ENCODE data around the gene CHD8.

CHD8 gene

DNA sequence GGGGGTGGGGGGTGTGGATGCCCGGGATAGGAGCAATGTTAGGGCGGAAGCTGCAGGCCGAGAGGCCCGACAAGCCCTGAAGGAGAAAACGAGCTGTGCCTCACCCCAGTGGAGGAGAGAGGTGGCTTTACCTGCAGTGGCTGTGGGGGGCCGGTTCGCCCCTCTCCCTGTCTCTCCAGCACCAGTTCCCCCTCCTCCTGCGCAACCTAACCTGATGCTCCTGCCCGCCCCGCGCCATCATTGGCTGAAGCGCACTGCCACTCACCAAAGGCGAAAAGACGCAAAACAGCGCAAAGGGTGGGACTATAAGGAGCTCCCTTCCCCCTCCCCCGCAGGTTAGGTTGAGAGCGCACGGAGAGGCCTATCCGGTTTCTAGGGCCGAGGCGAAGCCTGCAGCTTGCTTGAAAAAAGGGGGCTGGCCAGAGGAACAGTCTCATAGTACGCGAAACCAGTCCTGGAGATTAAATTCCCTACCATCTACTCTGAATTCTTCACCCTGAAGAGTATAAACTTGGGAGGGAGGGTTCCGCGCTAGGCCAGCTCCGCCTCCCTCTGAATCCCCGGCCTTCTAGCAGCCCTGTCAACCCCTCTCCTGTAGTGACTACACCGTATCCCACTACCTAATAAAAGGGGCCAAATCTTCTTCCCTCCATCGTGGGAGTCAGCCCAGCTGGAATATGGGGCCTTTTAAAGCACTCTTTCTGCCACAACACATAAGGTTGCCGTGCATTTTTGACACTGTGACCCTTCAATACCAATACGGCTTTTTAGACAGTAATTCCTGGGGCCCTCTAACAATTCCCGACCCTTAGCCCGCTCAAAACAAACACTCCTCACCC is 18.6 kb downstream of the CHD8 start:
- peak; percentile 99 for DNase-seq (ENCODE audit: low read depth)

DNA sequence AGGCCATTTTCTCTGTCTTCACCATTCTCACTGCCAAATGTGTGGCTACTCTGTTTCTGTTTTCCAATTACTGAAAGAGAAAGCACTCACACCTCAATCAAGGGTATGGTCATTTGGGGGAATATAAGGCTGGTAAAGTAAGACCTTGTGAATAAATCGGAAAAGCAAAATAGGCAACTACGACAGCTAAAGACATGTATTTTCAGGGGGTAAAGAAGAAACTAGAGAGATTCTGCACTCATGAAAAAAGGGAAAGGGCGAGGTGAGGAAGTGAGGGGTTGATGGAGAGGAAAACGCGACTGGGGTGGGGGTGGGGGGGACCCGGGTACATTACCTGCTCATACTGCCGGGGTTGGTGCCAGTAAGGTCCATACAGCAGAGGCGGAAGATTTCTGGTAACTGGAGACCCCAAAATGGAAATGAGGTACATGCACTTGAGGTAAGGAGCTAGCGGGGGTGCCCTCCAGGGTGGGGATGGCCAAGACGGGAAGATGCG is 19.3 kb downstream of the CHD8 start:
- no peak for DNase-seq (ENCODE audit: low read depth)

DNA sequence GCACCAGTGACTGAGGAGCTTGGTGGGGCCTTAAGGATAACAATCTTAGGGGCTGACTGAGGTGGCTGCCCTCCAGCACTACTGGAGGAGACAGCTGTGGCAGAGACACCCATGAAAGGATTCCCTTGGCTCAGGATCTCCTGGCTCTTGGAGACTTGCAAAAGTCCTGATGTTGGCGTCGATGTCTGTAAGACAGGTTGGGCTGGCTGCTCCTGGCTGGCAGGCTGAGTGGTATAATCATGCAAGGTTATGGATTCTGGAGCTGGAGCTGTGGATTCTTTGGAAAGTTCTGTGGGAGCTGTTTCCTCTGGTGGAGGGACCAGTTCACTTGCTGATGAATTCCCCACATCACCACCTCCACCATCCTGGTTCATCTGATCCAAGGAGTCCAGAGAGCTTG is 24.8 kb downstream of the CHD8 start:
- no peak for DNase-seq (ENCODE audit: low read depth)

DNA sequence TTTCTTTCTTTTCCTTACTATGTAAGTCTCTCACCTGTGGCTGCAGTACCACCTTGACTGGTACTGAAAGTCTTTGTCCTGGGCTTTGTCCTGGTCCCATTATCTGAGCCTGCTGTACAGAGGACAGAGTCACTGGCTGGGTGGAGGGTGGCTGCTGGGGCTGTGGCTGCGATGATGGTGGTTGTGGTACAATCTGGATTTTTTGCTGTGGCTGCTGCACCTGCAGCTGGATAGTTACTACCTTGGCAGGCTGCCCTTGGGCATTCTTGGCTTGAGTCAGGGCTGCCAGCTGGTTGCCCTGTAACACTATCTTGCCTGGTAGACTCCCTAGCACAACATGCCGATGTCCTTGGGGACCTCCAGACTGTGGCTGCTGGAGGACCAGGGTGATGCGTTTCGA is 27.0 kb downstream of the CHD8 start:
- no peak for DNase-seq (ENCODE audit: low read depth)

DNA sequence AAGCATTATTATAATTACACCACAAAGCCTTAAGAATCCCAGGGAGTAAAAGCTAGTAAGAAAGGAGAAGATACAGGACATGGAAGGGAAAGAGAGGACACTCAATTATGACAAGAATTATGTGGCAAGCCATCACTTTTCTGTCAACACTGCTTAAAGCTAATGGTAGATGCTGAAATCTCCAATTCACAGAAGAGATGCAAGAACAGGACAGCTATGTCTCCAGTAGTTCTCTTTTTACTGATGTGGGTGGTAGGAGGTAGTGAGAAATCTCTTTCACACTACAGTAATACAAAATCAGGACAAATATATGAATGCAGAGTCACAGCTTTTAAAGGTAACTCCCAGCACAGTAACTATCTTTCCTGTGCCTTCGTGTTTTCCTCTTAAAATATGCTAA is 29.2 kb downstream of the CHD8 start:
- DNase-seq (ENCODE audit: low read depth): no peak

DNA sequence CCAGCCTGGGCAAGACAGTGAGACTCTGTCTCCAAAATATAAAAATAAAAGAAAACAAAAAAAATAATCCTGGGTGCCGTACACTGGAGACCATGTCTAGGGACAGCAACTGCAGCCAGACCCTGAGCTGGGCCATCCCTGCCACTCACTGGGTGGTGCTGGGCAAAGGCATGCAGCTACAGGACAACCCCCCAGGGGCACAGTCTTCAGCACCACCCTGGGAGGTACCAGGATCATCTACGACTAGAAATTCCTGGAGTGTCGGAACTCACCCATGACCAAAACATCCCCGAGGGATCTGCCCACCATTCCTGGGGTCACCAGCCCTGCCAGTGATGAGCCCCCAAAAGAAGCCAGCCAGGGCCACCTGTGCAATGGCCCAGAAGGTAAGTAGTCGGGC is 36.4 kb downstream of the CHD8 start:
- no peak for DNase-seq (ENCODE audit: low read depth)

DNA sequence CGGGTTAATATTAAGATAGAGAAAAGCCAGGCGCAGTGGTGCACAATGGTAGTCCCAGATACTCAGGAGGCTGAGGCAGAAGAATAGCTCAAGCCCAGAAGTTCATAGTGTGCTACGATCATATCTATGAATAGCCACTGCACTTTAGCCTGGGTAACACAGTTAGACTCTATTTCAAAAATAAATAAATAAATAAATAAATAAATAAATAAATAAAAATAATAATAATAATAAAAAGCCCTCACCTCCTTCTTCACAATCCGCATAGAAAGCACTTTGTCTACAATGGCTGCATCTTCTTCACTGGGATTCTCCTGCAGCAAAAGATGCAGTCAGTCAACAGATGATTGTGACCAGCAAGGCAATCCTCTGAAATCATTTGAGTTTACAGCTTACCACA is 40.6 kb downstream of the CHD8 start:
- no peak for DNase-seq (ENCODE audit: low read depth)

DNA sequence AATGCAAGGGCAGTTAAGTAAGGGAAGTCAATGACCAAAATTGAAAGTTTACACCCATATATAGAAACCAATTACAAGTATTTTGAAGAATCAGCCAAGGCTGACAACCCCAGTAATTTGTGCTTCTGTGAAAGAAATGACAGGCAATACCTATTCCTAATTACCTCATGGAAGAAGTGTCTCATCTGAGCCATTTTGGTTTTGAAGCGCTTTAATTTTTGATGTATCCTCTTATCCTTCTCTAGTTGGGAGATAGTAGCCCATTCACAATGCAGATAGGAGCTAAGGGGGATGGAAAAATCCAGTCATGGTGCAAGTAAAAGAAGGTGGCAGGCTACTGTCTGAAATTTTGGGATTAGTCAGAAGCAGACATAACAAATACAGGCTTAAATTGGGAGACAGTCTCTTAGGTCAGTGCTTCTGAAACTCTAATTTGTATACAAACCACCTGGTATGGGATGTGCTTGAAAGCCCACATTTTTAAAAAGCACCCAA is 41.7 kb downstream of the CHD8 start:
- DNase-seq (ENCODE audit: low read depth): no peak

DNA sequence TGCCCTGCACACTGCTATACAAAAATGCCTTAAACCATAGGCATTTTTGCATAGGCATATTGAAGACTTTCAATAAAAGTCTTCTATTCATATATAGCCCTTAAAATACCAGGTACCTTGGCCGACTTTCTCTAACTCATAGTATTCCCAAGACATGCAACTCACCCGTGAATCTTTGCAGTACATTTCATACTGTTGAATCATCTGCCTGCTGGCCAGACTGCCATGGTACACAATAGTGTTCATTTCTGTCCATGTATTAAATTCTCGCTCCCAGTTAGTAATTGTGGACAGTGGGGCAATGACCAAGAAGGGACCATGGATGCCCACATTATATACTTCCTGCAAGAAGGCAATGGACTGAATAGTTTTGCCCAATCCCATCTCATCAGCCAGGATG is 47.8 kb downstream of the CHD8 start:
- peak; percentile 34 for DNase-seq (ENCODE audit: low read depth)

DNA sequence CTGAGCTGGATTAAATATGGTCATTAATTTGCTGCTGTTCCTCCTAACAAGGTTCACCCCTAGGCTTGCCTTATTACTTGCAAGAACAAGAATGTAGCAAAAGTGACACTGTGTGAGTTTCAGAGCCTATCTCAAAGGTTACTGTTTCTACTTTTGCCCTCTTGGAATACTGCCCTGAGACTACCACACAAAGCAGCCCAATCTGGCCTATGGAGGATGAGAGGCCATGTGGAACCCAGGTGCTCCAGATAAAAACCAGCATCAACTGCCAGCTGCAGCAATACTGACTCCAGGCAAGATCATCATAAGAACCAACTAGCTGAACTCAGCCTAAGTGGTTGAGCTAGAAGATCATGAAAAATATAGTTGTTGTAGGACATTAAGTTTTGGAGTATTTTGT is 49.7 kb downstream of the CHD8 start:
- no peak for DNase-seq (ENCODE audit: low read depth)

DNA sequence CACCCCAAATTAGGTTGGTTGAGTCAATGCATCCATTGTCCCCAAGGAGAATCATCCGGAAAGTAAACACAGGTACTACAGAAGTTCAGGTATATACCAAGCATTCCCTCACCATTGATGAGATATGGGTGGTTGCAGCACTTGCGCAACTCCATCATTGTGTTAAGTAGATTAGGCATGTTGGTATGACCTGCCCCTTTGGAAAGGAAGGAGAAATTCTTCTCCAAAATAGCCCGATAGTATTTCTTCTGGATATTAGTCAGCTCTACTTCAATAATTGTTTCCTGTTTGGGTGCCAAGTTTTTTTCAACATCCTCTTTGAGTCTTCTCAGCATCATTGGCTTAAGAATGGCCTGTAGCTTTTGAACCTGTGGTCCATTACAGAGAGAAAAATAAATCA is 50.8 kb downstream of the CHD8 start:
- no peak for DNase-seq (ENCODE audit: low read depth)

DNA sequence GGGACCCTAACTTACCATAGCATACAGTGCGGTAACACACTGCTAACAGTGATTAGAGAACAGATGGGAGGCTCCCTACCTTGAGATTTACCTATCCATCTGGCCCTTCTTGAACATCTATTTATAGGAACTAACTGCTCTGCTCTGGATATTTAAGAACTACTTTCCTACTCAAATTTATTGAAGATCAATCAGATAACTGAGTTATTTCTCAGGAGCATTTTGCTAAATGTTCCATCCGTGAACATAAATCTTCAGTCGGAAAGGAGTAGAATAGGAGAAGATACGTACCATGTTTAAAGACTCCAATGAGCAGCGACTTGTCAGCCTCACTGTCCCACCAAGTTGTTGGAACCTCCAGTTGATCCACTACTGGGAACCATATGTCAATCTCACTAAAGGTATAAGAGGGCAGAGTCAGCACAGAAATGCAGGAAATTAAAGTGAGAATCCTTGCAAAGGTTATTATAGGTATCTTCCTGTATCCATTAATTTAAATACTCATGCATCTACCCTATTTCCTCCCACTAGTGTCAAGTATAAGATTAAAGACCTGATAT is 56.5 kb downstream of the CHD8 start:
- no peak for DNase-seq (ENCODE audit: low read depth)

DNA sequence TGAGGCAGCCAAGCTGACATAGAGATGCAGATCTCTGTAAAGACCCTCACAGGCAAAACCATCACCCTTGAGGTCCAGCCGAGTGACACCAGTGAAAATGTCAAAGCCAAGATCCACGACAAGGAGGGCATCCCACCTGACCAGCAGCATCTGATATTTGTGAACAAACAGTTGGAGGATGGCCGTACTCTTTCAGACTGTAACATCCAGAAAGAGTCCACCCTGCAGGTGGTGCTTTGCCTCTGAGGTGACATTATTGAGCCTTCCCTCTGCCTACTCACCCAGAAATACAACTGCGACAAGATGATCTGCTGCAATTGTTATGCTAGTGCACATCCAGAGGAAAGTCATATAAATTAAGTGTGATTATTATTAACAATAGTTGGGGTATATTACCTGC is 57.0 kb downstream of the CHD8 start:
- DNase-seq (ENCODE audit: low read depth): no peak

DNA sequence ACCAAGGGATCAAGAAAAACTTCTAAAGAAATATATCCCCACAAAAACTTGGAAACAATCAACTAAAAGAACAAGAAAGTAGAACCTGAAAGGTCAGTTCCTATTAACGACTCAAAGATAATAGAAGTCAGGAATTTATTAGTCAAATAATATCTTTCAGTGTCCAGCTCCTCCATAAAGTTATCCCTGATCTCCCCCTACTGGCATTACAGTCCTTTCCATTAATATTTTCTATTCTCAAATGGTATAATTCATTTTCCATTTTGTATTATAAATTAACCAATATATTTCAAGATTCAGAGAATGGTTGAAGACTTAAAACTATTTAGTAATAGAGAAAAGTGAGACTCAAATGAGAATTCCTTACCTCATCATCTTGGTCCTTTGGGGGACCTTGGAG is 60.5 kb downstream of the CHD8 start:
- no peak for DNase-seq (ENCODE audit: low read depth)

DNA sequence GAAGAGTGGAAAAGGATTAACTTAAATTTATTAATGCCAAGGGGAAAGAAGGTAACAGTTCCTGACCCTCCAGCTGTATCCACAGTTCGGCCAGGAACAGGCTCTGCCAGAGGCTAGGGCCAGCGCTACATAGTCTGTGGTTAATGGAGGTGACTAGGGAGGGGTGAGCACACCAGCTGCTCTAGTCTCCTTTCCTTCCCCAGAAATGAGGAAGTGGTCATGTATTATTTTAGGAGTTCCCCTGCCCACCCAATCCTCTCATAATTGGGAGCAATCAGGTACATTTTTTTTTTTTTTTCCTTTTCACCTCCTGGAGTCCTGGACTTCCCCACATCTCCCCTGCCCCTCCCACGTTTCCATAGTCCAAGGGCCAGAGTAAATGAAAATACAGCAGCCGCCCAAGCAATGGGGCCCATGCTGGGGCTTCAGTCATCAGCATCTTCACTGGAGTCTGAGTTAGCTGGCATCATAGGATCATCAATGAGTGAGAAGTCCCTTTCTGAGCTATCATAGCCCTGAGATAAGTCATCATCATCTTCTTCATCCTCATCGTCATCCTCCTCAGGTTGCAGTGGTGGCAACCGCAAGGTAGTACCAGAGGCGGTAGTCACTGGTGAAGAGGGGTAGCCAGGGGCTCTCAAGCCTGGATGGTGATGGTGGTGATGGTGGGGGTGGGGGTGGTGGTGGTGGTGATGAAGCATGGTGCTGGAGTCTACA is 70.6 kb downstream of the CHD8 start:
- DNase-seq (ENCODE audit: low read depth): no peak

DNA sequence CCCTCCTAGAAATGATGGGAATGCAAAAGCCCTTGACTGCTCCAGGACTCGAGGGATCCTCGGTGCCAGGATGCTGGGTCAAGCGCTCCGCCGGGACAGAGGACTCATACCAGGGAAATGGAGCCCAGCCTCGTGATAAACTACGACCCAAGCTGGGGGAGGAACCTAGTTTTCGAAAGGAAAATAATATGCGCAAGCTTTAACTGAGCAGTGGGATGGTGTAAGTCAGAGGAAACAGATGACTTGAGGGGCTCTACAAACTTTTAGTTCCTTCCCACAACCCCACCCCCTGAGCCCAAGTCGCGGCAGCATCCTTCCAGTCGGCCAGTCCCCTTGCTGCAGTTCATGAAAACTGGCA is 71.5 kb downstream of the CHD8 start:
- no peak for DNase-seq (ENCODE audit: low read depth)

DNA sequence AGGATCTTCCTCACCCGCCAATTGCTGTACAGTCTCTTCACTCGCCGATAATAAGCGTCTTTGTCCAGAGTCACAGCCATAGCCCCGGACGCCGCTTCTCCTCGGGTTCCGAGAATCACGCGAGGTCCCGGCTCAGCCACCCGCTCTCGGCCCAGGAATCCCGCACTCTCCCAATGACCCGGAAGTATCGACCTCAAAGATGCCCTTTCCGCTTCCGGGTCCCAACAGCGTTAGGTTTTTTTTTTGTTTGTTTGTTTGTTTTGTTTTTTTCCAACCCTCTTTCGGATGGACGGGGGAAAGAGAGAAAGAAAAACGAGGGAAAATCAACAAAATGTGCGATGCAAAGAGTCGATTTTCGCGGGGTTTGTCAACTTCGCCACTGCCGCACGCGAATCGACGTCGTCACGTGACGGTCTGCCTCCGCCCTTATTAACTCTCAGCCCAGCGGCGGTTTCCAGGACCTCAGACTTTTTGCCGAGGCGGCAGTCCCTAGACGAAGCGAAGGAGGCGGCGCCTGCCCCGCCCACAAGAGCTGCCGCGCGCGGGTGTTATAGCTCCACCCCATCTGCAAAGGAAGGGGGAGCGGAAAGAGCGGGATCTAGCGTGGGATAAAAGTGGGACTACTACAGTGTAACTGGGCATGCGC is 72.0 kb downstream of the CHD8 start, which contains the start of gene SUPT16H:
Gene SUPT16H (minus strand): TSS at position 172 of the 646 bp plus-strand sequence. CDS start 92 bp downstream, at position 80.
- peak; percentile 95 for DNase-seq (ENCODE audit: low read depth)

DNA sequence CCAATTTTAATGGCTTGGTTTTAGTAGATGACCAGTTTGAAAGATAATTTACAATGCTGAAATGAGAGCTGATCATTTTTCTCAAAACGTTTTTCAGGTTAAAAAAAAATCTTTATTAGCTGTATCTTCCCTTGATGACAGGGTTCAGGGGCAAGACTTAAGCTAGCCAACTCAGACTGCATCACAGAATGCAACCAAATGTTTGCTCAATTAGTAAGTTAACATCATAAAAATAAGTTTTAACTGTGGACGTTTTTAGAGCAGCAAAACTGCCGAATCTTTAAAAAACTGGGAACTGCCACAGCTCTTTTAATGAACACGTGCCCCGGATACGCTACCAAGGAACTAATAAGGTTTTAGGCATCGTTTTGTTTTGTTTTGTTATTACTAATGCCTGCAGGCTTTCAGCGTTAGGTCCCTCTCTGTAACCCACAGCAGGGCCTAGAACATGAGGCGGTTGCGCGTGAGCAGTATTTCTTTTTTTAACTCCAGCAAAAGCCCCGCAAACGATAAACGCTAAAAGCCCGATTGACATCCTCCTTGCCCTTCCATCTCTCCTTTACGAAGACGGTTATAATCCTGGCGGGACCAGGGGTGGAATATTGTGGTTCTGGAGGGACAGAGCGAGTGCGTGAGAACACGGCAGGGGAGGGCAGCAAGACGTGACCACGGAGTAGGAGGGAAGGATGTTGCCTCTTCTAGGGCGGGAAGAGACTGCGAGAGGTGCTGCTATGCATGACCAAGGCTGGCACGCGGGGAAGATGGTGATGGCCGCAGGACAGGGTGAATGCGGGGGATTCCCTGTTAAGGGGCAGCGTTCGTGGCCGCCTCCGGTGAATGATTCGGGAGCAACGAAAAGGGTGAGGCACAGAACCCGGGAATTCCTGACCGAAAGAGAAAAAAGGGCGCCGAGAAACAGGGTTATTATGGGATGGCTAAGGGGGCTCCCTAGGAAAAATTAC is 72.8 kb downstream of the CHD8 start:
- DNase-seq (ENCODE audit: low read depth): peak; percentile 19

DNA sequence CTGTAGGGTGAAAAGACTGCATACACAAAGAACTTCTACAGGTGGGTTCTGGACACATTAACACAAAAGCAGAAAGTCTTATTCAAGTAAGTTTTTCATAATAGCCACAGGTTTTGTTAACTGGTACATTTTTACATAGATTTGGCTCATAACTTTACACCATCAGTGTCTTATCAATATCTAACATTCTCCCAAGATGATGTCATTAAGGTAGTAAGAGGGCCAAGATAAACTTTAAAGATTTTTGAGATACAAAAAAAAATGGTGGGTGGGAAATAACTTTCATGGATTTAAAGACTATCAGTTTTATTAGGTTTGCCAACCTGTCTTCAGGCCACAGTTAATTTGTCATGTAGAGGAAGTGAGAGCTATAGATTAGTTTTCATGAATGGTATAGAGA is 73.8 kb downstream of the CHD8 start:
- no peak for DNase-seq (ENCODE audit: low read depth)

DNA sequence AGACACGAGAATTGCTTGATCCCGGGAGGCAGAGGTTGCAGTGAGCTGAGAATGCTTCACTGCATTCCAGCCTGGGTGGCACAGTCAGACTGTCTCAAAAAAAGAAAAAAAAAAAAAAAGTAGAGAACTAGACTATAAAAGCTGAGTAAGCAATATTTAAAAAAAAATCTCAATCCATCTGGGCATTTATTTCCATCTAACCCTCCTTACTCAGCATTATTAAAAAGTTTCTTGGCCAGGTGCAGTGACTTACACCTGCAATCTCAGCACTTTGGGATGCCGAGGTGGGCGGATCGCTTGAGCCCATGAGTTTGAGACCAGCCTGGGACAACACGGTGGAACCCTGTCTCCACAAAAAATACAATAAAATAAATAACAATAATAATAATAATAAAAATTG is 76.6 kb downstream of the CHD8 start:
- no peak for DNase-seq (ENCODE audit: low read depth)

DNA sequence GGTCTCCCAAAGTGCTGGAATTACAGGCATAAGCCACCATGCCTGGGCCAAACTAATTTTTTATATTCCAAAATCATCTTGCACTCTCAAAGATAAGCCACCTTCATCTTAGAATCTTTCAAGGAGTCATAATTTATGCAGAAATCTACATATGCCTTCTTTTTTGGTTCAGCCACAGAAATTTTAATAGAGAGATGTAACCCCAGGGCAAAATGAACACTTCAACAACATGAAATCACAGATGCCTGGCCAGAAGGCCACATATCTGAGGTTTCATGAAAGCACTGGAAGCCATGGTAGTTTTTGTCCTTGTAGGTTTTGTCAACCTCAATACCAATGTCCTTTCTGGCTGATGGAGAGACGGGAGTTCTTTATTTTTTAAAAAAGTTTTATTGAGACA is 81.9 kb downstream of the CHD8 start:
- DNase-seq (ENCODE audit: low read depth): no peak

All from stromal cell of bone marrow (primary cell).